NCI-H345 treated with DMSO at 0.1 percent for 48 hours (cell line): ENCODE data around the gene CSF2RB.

Experiments used
- DNase-seq: peaks from one replicate; lab custom pipeline; 2025; ENCODE audit not compliant: unreplicated experiment; lab: John Stamatoyannopoulos, UW

CSF2RB gene

DNA sequence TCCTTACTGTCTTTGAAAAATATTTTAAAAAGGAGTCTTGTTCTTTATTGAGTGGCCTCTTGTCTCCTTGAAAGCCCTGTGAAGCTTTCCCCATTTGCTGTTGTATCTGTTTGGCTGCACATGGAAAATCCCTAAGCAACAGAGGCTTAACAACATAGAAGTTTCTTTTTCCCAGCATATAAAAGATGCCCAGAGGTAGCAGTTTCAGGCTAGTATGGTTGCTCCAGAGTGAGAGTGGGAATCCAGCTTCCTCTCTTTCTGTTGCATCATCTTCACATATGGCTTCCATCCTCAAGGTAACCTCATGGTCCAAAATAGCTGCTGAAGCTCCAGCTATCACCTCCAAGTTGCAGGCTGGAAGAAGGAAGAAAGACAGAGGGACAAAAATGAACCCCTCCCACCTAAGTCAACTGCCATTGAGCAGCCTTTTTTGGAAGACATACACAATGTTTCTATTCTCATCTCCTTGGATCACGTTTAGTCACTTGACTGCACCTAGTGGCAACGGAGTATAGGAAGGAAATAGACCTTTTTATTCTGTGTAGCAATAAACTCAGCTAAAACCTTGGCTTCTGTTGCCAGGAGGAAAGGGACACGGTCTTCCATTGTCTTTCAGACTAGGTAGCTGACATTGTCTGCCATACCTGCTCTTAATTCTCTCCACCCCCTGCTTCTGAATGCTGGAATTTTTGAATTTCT lies 5.3 kb downstream of the CSF2RB start:
- no peak for DNase-seq

DNA sequence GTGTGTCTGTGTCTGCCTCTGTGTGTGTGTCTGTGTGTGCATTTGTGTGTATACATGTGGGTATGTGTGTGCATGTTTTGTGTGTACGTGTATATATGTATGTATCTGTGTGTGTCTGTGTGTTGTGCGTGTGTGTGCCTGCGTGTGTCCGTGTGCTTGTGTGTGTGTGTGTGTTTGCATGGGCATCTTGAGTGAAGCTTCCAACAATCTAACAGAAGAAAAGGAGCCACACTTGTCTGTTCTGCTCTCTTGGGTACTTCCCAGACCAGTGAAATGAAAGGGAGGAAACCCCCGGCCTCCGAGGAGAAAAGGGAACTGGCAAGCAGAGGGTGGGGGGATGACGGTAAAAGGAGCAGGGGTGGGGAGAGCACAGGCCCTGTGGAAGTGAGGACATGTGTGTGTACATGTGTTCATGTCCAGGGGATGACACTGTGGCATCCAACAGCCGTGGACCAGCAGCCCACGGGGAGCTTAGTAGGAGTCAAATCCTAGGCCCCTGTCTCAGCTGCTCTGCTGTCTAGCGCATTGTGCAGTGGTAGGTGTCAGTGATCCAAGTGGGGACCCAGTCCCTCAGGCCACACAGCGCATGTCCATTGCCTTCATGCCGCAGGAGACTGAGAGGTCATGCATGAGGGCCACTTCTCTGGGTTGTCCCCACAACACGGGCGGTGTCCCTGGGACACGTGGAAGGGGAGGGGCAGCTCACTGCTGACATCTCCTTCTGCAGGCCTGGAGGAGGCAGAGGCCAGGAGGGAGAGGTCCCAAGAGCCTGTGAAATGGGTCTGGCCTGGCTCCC lies 8.1 kb downstream of the CSF2RB start:
- no peak for DNase-seq

DNA sequence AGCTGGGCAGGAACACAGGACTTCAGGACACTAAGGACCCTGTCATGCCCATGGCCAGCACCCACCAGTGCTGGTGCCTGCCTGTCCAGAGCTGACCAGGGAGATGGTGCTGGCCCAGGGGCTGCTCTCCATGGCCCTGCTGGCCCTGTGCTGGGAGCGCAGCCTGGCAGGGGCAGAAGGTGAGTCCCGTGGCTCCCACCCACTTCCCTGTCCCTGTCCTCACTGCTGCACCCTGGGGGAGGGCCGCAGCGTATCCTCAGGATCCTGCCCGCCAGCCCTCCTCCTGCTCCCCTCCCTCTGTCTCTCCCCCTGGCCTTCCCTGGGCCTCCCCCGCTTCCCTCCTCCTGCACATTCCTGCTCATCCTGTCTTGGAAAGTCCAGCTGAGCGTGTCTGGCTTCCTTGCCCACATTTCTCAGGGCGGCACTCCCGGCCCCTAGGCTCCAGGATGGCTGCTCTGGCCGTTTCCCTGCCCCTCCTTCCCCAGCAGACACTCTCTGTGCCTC lies 8.7 kb downstream of the CSF2RB start:
- DNase-seq, result no peak

DNA sequence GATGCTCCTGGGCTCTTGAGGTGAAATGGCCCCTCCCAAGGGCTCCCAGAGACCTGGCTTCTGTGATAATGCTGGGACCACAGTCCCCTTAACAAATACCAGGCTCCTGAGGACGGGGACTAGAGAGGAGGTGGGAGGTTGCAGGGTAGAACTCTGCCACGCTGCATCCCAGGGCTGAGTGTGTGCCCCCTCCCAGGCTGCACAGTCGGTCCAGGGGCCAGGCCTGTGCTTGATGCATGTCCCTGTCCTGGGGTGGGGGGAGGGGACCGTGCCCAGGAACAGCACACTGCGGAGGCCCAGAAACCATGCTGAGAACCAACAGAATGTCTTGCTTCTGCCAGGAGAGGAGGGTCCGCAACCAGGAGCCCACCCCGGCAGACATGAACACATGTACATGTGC lies 9.3 kb downstream of the CSF2RB start:
- DNase-seq, result no peak

DNA sequence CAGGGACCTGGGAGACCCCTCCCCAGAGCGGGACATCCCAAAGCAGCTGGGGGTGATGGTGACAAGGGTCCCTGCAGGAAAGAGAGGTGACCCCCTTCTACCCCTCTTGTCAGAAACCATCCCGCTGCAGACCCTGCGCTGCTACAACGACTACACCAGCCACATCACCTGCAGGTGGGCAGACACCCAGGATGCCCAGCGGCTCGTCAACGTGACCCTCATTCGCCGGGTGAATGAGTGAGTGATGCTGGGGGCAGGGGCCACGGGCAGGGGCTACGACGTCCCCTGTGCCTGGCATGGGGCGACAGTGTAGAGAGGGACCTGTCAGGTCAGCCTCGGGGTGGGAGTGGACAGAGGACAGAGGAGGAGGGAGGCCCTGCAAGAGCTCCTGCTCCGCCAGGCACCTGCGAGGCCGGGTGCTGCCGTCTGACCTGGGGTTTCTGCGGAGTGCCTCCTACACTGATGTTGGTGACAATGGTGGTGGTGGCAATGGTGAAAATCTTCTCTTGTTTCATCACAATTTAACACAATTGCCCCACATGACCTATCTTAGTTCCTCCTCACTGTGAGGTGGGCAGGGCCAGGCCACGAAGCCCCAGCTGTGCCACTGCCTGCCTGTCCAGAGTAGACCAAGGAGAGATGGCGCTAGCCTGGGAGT lies 9.8 kb downstream of the CSF2RB start:
- no peak for DNase-seq

DNA sequence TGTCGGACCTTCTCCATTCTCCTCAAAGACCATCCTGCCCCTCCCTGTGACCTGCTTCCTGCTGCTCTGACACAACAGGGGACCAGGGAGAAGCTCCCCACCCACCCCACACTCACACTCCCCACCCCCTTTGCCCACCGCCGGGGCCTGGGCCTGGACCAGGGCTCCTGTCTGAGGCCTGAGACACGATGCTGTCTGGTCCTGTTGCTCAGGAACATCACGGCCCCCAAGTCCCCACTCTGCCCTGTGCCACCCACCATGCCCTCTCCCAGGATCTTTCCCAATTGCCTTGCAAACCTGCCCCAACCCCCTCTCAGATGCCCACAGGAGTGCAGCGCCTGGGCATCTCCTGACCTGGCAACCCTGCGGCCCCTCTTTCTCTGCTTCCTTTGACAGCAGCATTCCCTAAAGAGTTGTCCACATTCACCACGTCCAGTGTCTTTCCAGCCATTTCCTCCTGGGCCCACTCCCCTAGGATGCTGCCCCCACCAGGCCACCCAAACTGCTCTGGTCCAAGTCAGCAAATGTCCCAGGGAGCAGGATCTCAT lies 10.8 kb downstream of the CSF2RB start:
- no peak for DNase-seq

DNA sequence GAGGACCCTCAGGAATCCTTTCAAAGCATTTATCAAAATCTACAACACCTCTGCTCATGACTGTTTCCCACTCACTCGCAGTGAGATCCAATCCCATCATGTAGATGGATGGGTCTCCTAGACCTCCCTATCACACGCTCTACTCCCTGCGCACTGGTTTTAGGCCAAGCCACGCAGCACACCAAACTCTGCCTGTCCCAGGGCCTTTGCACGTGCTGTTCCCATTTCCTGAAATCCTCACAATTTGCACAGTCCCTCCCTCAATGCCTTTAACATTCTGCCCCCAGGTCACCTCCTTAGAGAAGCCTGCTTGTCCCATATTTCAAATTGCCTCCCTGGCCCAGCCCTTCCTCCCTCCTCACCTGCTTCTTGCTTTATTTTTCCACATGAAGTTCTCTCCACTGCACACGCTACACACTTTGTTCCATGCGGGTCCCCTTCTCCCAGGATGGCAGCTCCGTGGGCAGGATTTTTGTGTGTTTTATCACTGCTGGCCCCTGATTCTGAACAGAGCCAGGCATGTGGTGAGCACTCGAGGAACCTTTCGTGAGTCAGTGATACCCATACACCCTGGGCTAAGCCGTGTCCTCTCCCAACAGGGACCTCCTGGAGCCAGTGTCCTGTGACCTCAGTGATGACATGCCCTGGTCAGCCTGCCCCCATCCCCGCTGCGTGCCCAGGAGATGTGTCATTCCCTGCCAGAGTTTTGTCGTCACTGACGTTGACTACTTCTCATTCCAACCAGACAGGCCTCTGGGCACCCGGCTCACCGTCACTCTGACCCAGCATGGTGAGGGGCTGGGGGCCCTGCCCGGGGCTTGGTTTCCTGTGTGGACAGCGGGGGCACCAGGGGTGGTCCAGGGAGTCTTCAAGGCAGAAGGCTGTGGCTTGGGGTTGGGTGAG lies 12.2 kb downstream of the CSF2RB start:
- DNase-seq, result no peak

DNA sequence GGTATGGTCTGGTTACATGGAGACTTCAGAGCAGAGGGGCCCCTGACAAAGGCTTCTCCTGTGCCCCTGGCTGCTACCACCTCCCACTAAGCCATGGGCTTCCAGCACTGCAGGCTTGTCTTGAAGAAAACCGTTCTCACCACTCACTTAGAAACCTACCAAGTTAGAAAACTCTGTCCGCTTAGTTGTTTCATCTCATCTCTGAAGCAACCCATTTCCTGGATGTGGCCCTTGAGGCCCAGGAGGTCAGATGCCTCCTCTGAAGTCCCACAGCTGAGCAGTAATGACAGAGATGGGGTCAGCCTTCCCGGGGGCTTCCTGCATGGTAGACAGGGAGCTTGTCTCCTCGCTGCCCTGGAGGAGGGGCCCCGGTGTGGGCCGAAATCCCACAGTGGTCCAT lies 12.9 kb downstream of the CSF2RB start:
- no peak for DNase-seq

DNA sequence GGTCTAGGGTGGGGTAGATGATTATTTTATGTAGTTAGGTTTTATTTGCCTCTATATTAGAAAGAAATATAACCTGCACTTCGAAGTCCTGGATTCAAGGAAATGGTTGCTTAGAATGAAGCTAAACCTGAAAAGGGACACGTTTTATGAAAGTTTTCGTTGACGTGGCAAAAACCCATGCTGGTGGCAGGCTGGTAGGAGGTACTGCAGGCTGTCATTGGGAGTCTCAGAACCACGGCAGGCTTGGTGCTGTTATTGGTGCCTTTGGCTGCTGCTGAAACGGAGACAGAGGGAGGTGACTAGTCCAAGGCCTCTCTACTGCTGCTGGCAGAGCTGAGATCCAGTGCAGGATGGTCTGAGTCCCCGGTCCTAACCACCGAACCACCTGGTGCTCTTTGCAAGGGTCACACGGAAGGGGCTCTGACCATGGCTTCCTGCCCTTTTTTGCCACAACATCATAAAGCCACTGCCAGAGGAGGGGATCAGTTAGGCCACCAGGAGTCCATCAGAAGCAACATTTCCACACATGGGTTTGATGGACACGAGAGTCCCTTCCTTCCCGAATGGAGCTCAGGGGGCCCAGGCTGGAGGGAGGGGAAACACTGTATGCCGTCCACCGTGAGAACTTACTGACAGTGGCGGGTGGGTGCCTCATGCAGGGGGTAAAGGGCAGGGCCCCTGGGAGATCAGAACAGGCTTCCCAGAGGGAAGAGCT lies 13.4 kb downstream of the CSF2RB start:
- no peak for DNase-seq

DNA sequence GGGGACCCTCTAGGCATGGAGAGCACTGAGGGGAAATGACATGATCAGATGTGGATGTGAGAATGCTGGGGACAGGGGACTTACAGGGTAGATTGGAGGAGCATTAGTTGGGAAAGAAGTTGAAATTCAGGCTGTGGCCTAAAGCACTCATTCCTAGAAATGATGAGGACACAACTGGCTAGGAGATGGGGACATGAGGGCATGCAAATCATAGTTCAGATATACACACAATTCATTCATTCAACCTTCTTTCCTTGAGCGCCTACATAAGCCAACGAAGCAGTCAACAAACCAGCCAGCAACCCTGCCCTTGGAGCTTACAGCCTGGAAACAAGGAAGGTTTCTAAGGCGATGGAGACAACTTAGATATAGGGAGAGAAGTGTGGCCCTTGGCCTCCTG lies 14.2 kb downstream of the CSF2RB start:
- no peak for DNase-seq

DNA sequence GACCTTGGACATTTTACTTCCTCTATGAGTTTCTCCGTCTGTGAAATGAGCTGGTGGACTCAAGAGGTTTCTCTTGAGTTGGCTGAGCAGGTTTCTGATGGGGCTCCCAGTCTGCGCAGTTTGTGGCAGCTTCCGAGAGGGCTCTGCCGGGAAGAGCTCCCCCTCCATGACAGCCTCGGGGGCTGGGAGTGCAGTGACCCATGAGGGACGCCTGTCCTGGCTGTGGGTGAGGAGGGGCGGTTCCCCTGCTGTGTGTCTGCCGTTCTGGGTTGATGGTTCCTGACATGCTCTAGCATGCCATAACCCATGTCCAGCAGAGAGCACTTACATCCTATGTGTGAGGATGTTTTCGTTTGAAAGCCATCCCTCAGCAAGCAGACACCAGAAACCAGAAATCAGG lies 14.8 kb downstream of the CSF2RB start:
- DNase-seq, result no peak

DNA sequence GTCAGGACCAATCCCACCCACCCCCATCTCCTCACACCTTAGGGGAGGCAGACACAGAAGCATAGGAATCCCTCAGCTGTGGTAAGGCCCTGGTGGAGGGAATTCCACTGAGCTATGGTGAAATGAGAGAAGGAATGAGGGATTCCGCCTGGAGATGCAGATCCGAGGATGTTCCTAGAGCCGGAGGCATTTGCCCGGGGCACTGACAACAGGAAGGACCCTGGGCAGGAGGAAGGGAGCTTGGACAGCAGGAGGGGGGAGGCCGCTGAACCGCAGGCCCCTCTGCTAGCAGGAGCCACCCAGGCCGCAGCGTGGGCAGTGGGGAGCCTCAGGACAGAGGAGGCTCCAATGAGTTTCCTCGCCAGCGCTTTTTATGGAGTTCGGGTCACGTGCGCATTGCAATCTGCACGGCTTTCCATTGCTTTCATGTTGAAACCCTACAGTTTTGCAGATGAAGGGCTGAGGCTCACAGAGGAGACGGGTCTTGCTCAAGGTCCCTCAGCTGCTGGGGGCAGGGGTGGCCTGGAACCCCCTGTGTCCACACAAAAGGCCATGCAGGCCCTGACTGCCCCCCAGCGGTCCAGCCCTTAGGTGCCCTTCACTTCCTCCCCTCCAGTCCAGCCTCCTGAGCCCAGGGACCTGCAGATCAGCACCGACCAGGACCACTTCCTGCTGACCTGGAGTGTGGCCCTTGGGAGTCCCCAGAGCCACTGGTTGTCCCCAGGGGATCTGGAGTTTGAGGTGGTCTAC lies 15.5 kb downstream of the CSF2RB start:
- no peak for DNase-seq

DNA sequence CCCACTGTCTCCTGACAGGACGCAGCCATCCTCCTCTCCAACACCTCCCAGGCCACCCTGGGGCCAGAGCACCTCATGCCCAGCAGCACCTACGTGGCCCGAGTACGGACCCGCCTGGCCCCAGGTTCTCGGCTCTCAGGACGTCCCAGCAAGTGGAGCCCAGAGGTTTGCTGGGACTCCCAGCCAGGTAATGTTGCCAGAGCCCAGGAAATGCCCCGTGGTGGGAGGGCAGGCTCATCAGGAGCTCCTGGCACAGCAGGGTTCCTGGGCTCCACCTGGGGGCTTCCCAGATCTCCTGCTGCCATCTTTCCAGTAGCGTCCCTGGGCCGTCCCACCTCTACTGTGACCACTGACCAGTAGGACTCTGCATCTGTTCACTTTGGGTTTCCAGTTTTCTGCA lies 16.2 kb downstream of the CSF2RB start:
- DNase-seq, result no peak

DNA sequence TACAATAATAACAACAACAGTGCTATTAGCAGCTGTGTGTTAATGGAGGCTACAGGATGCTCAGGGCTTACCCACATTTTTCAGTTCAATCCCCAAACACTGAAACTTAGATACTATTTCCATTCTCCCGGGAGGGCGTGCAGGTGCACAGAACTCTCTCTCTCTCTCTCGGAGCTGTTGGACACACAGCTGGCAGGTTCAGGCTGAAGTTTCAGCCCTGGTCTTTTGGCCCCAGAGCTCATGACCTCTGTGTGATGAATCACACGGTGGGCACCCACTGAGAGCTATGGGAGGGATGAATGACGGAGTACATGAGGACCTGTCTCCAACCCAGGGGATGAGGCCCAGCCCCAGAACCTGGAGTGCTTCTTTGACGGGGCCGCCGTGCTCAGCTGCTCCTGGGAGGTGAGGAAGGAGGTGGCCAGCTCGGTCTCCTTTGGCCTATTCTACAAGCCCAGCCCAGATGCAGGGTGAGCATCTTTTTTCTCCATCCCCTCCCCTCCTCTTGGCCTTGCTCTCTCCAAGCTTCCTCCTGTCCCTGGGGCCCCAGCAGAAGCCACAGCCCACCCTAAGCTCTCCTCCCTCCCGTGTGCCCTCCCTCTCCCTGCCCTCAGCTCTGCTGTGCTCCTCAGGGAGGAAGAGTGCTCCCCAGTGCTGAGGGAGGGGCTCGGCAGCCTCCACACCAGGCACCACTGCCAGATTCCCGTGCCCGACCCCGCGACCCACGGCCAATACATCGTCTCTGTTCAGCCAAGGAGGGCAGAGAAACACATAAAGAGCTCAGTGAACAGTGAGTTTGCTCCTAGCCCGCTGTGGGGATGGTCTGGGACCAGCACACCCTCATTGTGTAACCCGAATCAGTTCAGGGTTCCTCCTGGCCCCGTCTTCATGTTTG lies 16.9 kb downstream of the CSF2RB start:
- DNase-seq, result no peak

DNA sequence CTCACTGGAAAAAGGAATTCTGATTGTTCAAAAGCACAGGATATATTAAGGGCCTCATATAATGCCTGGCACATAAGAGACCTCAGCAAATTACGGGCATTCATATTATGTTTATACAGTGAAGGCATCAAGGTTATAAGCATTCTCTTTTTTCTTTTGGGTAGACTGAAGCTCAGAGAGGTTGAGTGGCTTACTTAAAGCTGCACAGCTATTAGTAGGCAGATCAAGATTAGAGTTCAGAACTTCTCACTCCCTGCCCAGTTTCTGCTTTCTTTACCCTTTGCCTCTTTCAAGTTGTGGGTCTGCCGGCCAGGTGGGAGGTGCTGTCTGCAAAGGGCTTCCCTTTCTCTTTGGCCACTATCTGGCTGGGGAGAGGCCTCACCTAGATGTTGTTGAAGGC lies 18.0 kb downstream of the CSF2RB start:
- DNase-seq, result no peak

DNA sequence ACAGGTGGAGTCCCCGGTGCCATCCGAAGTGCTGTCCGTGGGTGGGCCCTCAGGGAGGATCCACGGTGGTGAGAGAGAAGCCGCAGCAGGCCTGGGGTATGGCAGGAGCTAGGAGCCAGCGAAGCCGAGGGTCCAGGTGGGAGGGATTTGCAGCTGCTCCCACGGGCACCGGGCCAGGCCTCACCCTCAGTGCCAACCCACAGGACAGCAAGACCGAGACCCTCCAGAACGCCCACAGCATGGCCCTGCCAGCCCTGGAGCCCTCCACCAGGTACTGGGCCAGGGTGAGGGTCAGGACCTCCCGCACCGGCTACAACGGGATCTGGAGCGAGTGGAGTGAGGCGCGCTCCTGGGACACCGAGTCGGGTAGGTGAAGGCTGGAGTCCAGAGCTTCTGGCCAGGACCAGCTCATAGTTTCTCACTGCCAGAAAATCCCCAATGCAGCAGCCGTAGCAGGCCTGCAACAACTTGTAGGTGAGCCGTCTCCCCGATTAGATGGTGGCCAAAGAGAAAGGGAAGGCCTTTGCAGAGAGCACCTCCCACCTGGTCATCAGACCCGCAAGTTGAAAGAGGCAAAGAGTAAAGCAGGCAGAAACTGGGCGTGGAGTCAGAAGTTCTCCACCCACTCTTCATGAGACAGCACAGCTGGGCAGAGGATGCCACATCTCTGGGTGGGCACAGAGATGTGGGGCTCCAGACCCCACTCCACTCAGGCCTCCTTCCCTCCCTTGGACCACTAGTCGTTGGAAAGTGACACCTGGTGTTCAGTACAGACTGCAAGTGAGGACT lies 20.4 kb downstream of the CSF2RB start:
- no peak for DNase-seq
